GM12874 (cell line): ENCODE measurements around the gene KCNQ1OT1.

Experiments
- CTCF ChIP-seq: IDR thresholded peaks from 2 replicates; pipeline ENCODE4 v1.5.1; 2011; ENCODE audit warnings: low read depth, mild to moderate bottlenecking, control low read depth, low read length, moderate library complexity; ENCODE audit not compliant: insufficient read depth

Gene KCNQ1OT1

GRCh38 chr11:2589538-2589934 lies 110.3 kb downstream of the KCNQ1OT1 start:
- no peak for TF ChIP-seq CTCF

GRCh38 chr11:2588809-2589537 lies 110.8 kb downstream of the KCNQ1OT1 start:
- TF ChIP-seq CTCF = no peak

- no peak for TF ChIP-seq CTCF
These were observed 111.6 kb downstream of the KCNQ1OT1 start for GRCh38 chr11:2587976-2588748.

GRCh38 chr11:2587132-2587930 lies 112.5 kb downstream of the KCNQ1OT1 start:
- no peak for TF ChIP-seq CTCF

- no peak for TF ChIP-seq CTCF
These were observed 113.0 kb downstream of the KCNQ1OT1 start for GRCh38 chr11:2586793-2587131.

GRCh38 chr11:2586087-2586792 lies 113.6 kb downstream of the KCNQ1OT1 start:
- no peak for TF ChIP-seq CTCF
